HG02981 (cell line): ENCODE results near the gene RING1.
"Not testable (repeated sequence)": the region's sequence is repeated elsewhere in the genome, so short reads cannot be mapped to it uniquely, and the experiment has no call there.

Source experiments
- ATAC-seq: cut with Tn5 transposase; IDR thresholded peaks from one replicate; pipeline ENCODE4 v1.9.1; 2021; ENCODE audit warnings: mild to moderate bottlenecking, moderate library complexity; ENCODE audit not compliant: unreplicated experiment

RING1 gene

DNA sequence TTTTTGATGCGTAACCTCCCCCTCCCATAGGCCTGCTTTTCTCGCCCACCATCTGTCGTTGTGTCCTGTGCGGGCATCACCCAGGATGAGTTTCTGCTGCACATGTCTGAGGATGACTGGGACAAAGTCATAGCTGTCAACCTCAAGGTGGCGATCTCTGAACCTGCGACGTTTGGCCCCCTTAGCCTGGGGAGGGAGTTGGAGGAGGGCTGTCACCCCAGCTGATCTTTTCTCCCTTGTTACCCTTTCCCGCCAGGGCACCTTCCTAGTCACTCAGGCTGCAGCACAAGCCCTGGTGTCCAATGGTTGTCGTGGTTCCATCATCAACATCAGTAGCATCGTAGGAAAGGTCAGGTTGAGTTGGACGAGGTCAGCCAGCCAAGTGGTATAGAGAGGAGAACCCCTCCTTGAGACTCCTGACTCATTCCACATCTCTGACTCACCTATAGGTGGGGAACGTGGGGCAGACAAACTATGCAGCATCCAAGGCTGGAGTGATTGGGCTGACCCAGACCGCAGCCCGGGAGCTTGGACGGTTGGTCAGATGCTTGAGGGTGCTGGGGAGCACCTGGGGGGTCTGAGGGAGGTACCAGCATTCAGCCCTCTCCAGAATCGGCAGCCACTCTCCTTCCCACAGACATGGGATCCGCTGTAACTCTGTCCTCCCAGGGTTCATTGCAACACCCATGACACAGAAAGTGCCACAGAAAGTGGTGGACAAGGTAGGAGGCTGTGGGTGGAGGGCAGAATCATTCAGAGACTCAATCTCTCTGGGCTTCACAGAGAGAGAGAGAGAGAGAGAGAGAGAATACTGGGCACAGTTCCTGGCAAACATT is 2.9 kb upstream of the RING1 start:
- ATAC-seq: no peak

- no peak for ATAC-seq
These were observed 2.1 kb upstream of the RING1 start for GRCh38 chr6:33206027-33206863.

GRCh38 chr6:33206864-33207551 is 1.3 kb upstream of the RING1 start:
- ATAC-seq: no peak

GRCh38 chr6:33207552-33208090 is 679 bp upstream of the RING1 start:
- ATAC-seq: no peak

GRCh38 chr6:33209856-33210255 is 1.6 kb downstream of the RING1 start:
- ATAC-seq: no peak

GRCh38 chr6:33211136-33211535 is 2.8 kb downstream of the RING1 start:
- no peak for ATAC-seq

GRCh38 chr6:33211666-33212422 is 3.5 kb downstream of the RING1 start:
- no peak for ATAC-seq

DNA sequence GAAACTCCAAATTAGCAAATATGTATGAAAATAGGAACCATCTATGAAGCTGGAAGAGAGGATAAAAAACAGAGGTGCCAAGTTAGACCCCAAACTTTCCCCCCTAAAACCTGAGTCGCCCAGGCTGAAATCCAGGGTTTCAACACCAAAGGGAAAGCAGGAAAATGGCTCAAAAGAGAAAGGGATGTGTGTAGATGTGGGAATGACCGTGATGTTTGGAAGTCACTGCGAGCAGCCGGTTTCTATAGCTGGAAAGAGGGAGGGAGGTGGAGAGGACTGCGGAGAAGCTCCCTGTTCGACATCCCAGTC is 4.5 kb downstream of the RING1 start:
- ATAC-seq: no peak

- ATAC-seq: no peak
These were observed 5.1 kb downstream of the RING1 start for GRCh38 chr6:33213166-33213988.

GRCh38 chr6:33213989-33214335 is 5.7 kb downstream of the RING1 start:
- ATAC-seq: no peak

- no peak for ATAC-seq
These were observed 7.2 kb downstream of the RING1 start for GRCh38 chr6:33215271-33216116.

GRCh38 chr6:33216117-33216649 is 7.9 kb downstream of the RING1 start:
- ATAC-seq: no peak

- no peak for ATAC-seq
These were observed 8.9 kb downstream of the RING1 start for GRCh38 chr6:33217246-33217645.

GRCh38 chr6:33217681-33218080 is 9.4 kb downstream of the RING1 start:
- no peak for ATAC-seq

DNA sequence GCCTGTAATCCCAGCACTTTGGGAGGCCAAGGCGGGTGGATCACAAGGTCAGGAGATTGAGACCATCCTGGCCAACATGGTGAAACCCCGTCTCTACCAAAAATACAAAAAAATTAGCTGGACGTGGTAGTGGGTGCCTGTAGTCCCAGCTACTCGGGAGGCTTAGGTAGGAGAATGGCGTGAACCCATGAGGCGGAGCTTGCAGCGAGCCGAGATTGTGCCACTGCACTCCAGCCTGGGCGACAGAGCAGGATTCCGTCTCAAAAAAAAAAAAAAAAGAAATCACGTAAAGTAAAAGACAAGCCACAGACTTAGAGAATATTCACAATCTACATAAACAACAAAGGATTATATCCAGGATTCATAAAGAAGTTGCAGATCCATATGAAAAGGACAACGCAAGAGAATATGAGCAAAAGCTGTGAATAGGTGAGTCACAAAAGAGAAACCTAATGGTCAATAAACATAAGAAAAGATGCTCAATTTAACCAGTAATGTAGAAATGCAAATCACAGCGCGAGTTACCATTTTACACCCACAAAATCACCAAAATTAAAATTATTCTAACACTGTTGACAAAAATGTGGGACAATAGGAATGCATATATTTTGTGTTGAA is 18.3 kb downstream of the RING1 start:
- not testable (repeated sequence) for ATAC-seq

DNA sequence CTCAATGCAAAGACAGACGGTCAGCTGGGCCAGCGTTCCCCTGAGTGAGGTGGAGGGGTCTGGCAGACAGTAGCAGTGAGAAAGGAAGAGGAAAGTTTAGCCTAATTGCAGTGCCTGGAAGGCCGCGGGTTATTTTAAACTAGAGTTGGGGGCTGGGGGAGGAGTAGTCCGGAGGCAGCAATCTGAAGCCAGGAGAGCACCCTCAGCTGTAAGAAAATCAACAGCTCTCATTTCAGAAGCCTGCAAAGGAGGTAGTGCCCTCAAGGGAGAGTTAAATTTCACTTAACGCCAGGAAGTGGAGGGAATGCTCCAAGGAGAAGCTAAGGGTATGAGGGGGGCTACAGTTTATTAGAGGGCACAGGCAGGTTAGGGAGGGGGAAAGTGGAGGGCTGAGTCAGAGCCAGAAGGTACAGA is 26.9 kb downstream of the RING1 start:
- ATAC-seq: no peak

DNA sequence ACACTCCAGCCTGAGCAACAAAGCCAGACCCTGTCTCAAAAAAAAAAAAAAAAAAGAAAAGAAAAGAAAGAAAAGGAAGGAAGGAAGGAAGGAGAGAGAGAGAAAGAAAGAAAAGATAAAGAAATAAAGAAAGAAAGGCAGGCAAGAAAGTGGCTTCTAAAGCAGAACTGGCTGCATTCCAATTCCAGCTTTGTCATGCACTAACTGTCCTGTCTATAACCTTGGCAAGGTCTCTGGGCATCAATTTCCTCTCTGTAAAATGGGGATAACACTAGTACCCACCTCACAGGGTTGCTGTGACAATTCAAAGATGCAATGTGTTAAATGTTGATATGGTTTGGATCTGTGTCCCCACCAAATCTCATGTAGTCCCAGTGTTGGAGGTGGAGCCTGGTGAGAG is 28.0 kb downstream of the RING1 start:
- no peak for ATAC-seq

DNA sequence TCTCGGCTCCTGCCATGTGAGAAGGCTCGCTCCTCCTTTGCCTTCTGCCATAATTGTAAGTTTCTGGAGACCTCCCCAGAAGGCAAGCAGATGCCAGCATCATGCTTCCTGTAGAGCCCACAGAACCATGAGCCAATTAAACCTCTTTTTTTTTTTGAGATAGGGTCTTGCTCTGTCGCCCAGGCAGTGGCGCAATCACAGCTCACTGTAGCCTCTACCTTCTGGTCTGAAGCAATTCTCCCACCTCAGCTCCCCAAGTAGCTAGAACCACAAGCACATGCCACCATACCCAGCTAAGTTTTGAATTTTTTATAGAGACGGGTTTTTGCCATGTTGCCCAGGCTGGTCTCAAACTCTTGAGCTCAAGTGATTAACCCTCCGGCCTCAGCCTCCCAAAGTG is 28.6 kb downstream of the RING1 start:
- ATAC-seq: no peak
